WERI-Rb-1 (cell line): Measurements from ENCODE around the gene SRBD1.

Experiments used
- DNase-seq: peaks from one replicate; pipeline ENCODE4 v3.0.0-alpha.2; 2020
- H3K27ac ChIP-seq: fragments of 250-450 bp; sonication (Bioruptor Pico); 2 replicates; pipeline ENCODE4 v1.5.1; 2020; ENCODE audit warnings: mild to moderate bottlenecking, moderate library complexity
- H3K27me3 ChIP-seq: fragments of 250-450 bp; sonication (Bioruptor Pico); 2 replicates; pipeline ENCODE4 v1.5.1; 2021; ENCODE audit warnings: mild to moderate bottlenecking, low read depth, moderate library complexity; ENCODE audit not compliant: insufficient read depth, severe bottlenecking
- H3K36me3 ChIP-seq: fragments of 250-450 bp; sonication (Bioruptor Pico); 2 replicates; pipeline ENCODE4 v1.5.1; 2020; ENCODE audit warnings: mild to moderate bottlenecking, moderate library complexity
- H3K4me3 ChIP-seq: 2 replicates; pipeline ENCODE4 v1.5.1; 2011; ENCODE audit warnings: low read depth, mild to moderate bottlenecking, control low read depth, low read length
- H3K9me3 ChIP-seq: fragments of 250-450 bp; sonication (Bioruptor Pico); 2 replicates; pipeline ENCODE4 v1.5.1; 2021; ENCODE audit warnings: mild to moderate bottlenecking, moderate library complexity; ENCODE audit not compliant: severe bottlenecking
- CTCF ChIP-seq: IDR thresholded peaks from 2 replicates; pipeline ENCODE4 v1.5.1; 2011; ENCODE audit warnings: low read depth, mild to moderate bottlenecking, control low read depth, inconsistent platforms, low read length

Gene SRBD1

GRCh38 chr2:45505138-45505537 is 105.9 kb downstream of the SRBD1 start:
- TF ChIP-seq CTCF = no peak
- Histone ChIP-seq H3K36me3 (no peaks in the 10 kb centered on the region), H3K9me3 (peaks cover 14% of the 10 kb centered on the region), H3K4me3 (no peak overlapping the region), H3K27ac (no peak overlapping the region), H3K27me3 (no peaks in the 10 kb centered on the region)
- no peak for DNase-seq

- no peak for TF ChIP-seq CTCF
- peaks cover 14% of the 10 kb centered on the region for H3K9me3 ChIP-seq
- no peaks in the 10 kb centered on the region for H3K36me3 ChIP-seq
- no peak overlapping the region for H3K27ac ChIP-seq
- no peak overlapping the region for H3K4me3 ChIP-seq
- DNase-seq = no peak
- no peaks in the 10 kb centered on the region for H3K27me3 ChIP-seq
Measured at GRCh38 chr2:45498661-45499550, 112.2 kb downstream of the SRBD1 start.

- peaks cover 14% of the 10 kb centered on the region for H3K9me3 ChIP-seq
- no peak overlapping the region for H3K27ac ChIP-seq
- H3K4me3 ChIP-seq = no peak overlapping the region
- no peaks in the 10 kb centered on the region for H3K36me3 ChIP-seq
- H3K27me3 ChIP-seq = no peaks in the 10 kb centered on the region
- no peak for TF ChIP-seq CTCF
- no peak for DNase-seq
Measured at GRCh38 chr2:45497355-45497754, 113.7 kb downstream of the SRBD1 start.

GRCh38 chr2:45496869-45497268 is 114.2 kb downstream of the SRBD1 start:
- Histone ChIP-seq H3K9me3 (peaks cover 10% of the 10 kb centered on the region), H3K4me3 (no peak overlapping the region), H3K27me3 (no peaks in the 10 kb centered on the region), H3K27ac (no peak overlapping the region), H3K36me3 (no peaks in the 10 kb centered on the region)
- TF ChIP-seq CTCF = no peak
- no peak for DNase-seq

- TF ChIP-seq CTCF = no peak
- H3K27me3 ChIP-seq = no peaks in the 10 kb centered on the region
- DNase-seq = no peak
- H3K9me3 ChIP-seq = no peaks in the 10 kb centered on the region
- no peak overlapping the region for H3K4me3 ChIP-seq
- no peak overlapping the region for H3K27ac ChIP-seq
- H3K36me3 ChIP-seq = no peaks in the 10 kb centered on the region
Measured at GRCh38 chr2:45494978-45495293, 116.1 kb downstream of the SRBD1 start.
